HG03280 (cell line): Measurements from ENCODE around the gene NLRP6.

ENCODE experiments used
- ATAC-seq: cut with Tn5 transposase; IDR thresholded peaks from one replicate; pipeline ENCODE4 v1.9.1; 2021; ENCODE audit warnings: mild to moderate bottlenecking, moderate library complexity; ENCODE audit not compliant: unreplicated experiment

Gene NLRP6

DNA sequence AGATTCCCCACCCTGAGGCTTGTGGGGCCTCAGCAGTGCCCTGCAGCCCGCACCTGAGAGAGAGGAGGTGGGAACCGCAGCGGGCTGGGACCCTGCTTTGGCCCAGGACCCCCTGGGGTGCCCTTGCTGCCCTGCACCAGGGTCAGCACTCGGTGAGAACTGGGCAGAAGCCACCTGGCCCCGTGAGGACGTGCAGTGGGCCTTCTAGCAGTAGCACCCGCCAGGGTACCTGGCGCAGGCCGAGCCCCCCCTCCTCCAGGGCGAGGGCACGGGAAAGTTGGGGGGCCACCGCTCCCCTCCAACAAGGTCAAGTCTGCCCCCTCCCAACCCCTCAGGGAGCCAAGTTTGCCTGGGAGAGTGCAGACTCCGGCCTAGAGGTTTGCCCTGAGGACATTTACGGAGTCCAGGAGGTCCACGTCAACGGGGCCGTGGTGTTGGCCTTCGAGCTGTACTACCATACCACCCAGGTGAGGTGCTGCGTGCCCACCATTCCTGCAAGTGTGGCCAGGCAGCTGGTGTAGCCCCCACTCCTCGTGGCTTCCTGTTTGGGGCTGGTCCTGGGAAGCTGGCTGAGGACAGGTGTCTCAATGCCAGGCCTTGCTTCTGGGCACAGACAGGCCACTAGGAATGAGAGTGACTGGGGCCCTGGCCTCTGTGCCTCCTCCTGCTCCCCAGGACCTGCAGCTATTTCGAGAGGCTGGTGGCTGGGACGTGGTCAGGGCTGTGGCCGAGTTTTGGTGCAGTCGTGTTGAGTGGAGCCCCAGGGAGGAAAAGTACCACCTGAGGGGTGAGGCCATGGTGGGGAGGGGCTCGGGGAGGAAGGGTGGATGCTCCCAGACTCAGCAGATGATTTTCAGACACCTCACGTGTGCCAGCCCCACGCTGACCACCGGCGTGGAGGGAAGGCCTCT lies 14.3 kb downstream of the NLRP6 start:
- no peak for ATAC-seq

DNA sequence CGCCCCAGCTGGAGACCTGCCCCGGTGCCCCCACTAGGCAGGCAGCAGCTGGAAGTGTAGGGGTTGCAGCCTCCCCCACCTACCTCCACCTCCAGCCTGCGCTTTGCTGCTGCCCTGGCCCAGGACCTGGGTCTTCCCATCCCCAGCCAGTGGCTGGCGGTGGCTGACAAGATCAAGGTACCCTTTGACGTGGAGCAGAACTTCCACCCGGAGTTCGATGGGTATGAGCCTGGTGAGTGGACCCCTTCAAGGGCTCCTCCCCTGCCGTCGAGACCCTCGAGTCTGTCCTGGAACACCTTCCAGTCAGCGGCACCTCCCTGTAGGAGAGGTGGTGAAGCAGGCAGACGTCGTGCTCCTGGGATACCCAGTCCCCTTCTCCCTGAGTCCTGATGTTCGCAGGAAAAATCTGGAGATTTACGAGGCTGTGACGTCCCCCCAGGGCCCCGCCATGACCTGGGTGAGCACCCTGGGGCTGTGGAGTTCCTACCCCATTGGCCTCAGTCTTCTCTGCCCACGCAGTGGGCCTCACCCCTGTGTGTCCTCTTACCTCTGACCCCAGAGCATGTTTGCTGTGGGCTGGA lies 15.2 kb downstream of the NLRP6 start:
- ATAC-seq: no peak

- ATAC-seq: no peak
Observed at GRCh38 chr11:293852-294661, 15.8 kb downstream of the NLRP6 start.

- no peak for ATAC-seq
Observed at GRCh38 chr11:294780-295179, 16.6 kb downstream of the NLRP6 start.

- no peak for ATAC-seq
Observed at GRCh38 chr11:295351-296170, 17.4 kb downstream of the NLRP6 start.

DNA sequence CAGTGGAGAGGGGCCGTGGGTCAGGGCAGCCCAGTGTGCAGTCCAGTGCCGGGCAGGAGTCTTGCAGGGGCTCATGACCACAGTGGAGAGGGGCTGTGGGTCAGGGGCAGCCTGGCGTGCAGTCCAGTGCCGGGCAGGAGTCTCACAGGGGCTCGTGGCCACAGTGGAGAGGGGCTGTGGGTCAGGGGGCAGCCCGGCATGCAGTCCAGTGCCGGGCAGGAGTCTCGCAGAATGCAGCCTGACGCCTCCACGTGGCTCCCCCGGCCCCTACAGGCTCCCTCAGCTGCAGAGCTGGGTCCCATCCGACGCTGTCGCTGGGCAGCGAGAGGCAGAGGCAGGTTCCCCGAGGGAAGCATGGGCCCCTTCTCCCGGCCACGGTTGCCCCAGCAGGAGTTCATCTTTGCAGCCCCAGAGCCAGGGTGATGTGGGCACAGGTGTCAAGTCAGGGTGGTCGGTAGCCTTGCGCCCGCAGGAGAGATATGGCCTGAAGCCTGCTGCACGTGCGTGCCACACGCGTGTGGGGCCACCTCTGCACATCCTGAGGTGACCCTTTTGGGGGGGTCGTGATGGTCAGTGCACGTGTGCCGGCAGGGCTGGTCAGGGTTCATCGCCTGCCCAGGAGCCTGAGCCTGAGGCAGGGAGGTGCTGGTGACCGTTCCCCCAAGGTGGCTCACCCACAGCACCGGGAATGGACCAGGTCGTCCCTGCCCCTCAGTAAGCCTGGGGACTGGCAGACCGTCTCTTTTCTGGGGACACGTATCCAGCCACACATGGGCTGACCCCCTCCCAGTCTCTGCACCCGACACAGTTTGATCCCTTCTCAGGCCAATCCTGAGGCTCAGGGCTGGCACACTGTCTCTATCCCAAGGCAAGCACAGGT lies 18.2 kb downstream of the NLRP6 start:
- ATAC-seq: no peak

- ATAC-seq: no peak
Observed at GRCh38 chr11:297051-297585, 18.9 kb downstream of the NLRP6 start.

GRCh38 chr11:297586-298405 lies 19.6 kb downstream of the NLRP6 start:
- ATAC-seq: no peak

GRCh38 chr11:298406-299065 lies 20.3 kb downstream of the NLRP6 start:
- ATAC-seq: no peak

DNA sequence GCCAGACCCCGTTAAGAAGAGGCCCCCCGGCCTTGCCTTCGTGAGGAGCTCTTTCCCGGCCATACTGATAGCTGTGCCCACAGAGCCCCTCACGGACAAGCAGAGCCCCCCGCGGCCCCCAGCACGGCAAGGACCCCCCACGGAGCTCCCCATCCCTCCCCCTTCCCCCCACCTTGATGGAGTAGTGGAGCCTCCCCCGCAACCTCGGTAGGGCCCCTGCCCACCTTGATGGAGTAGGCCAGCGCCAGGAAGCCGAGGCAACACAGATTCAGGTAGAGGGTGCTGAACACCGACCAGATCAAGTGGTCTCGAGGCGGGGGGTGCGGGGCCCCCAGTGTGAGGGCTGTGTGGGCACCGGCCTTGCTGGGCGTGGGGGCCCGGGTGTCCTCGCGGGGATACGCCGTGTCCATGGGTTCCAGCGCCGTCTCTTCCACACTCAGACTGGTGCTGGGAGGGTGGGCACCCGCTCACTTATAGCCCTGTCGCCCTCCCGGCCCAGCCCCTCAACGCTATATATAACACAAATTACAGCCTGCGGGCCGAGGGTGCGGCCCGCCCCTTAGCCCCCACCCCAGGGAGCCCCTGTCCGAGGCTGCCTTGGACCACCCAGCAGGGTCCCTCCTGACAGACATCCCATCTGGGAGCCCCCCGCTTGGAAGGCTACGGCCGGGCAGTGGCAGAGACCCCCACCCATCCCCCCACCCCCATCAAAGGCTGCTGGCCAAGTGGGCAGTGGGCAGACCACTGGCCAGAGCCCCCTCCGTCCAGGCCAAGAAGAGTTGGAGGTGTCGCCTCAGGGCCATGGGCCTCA lies 21.1 kb downstream of the NLRP6 start, which contains the start of gene IFITM5:
Gene IFITM5, minus strand, starts transcription at position 446 of the 811 bp plus-strand sequence. Its CDS starts 36 bp downstream, at position 410.
- ATAC-seq: no peak

DNA sequence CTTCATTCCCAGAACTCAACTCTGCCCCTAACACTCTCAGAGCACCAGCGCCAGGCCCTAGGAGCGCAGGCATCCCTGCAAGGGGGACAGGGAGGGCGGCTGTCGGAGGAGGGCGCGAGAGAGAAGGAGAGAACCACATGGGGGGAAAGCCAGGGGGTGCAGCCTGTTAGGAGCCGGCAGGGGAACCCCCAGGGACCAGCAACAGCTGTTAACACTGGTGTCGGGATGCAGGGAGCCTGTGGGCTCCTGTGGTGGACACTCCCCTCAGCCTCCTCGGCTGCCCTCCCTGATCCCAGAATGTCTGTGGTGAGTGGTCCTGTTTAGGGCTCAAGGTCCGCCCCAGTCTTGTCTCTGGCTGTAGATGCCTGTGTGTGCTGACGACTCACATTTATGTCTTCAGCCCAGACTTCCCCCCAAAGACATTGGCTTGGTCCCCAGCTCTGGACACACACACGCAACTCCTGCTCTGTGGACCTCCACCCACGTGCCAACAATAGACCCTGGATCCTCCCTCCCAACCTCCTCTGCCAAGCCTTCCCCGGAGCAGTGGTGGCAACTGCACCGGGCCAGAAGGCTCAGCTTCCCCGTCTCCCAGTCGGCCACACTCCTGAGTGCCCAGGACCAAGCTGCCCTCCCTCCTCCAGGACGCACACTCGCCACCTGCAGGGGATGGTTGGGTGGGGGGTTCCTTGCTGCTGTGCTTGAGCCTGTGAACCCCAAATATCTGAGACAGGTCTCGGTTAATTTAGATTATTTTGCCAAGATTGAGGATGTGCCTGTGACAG lies 21.9 kb downstream of the NLRP6 start:
- ATAC-seq: no peak

DNA sequence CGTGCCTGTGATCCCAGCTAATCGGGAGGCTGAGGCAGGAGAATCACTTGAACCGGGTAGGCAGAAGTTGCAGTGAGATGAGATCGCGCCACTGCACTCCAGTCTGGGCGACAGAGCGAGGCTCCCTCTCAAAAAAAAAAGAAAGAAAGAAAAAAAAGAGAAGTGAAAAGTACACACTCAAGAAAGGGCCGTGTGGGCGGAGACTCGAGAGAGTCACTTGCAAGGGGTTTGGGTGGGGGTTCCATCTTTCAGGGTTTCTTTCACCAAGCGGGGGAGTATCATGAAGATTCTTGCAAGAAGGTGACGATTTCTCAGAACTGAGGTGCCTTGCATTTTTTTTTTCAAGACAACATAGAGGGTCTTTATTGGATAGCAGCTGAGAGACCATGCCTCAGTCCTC lies 25.2 kb downstream of the NLRP6 start:
- no peak for ATAC-seq

- no peak for ATAC-seq
Observed at GRCh38 chr11:304061-304506, 25.9 kb downstream of the NLRP6 start.

GRCh38 chr11:304915-305843 lies 27.0 kb downstream of the NLRP6 start:
- ATAC-seq: no peak

DNA sequence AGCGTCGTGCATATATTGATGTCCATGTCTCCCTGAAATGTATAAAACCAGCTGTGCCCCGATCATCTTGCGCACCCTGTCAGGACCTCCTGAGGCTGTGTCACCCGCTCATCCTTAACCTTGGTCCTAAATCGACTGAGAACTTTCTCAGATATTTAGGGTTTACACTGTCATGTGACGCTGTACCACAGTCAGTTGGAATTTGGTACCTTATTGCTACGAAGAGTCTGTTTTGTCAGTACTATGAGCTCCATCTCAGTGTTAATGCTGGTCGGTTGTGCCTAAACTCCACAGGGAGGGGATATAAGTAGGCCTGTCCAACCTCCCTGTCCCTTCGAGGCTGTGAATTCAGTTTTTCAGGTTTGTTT lies 27.6 kb downstream of the NLRP6 start:
- no peak for ATAC-seq
